Thymus (tissue), 11 donors: ENCODE measurements around the gene YJEFN3. TPM values are rescaled to one million over a fixed set of nuclear protein-coding genes. Genes with fewer than 3 reads are reported as not detected.

Experiments used
- DNase-seq, 9 donors: peaks; one replicate each; pipeline ENCODE4 v3.0.0-alpha.2; 2013; ENCODE audit warnings: low spot score in 9 of 9, low read depth in 6 of 9, missing footprints in 1 of 9
- H3K27ac ChIP-seq, 2 donors: one replicate each; pipeline ENCODE4 v1.5.1; 2013; ENCODE audit warnings: control low read depth in 1 of 2, low read depth in 1 of 2, low read length in 1 of 2, mild to moderate bottlenecking in 1 of 2, moderate library complexity in 1 of 2
- H3K27me3 ChIP-seq, 2 donors: one replicate each; pipeline ENCODE4 v1.5.1; 2013; ENCODE audit warnings: low read length in 1 of 2; ENCODE audit not compliant: control insufficient read depth in 2 of 2, insufficient read depth in 1 of 2
- H3K36me3 ChIP-seq, 2 donors: one replicate each; pipeline ENCODE4 v1.5.1; 2013; ENCODE audit warnings: low read length in 1 of 2, mild to moderate bottlenecking in 1 of 2, moderate library complexity in 1 of 2; ENCODE audit not compliant: control insufficient read depth in 2 of 2, insufficient read depth in 2 of 2
- H3K4me1 ChIP-seq, 2 donors: one replicate each; pipeline ENCODE4 v1.5.1; 2013; ENCODE audit warnings: low read length in 2 of 2; ENCODE audit not compliant: control insufficient read depth in 2 of 2, insufficient read depth in 2 of 2
- H3K4me3 ChIP-seq, 2 donors: one replicate each; pipeline ENCODE4 v1.5.1; 2013; ENCODE audit warnings: low read length in 2 of 2, control low read depth in 1 of 2, mild to moderate bottlenecking in 1 of 2
- H3K9me3 ChIP-seq, 2 donors: one replicate each; pipeline ENCODE4 v1.5.1; 2013; ENCODE audit warnings: low read length in 1 of 2, mild to moderate bottlenecking in 1 of 2; ENCODE audit not compliant: control insufficient read depth in 2 of 2, insufficient read depth in 1 of 2
- WGBS: extraction: QIAGEN DNeasy Blood & Tissue Kit; methylation state at CpG from one replicate; pipeline ENCODE4 v1.1.7; 2013; 5-methylcytosine and 5-hydroxymethylcytosine counted together
- polyA plus RNA-seq: library from polyadenylated mRNA; stranded (reverse); fragments of 200-250 nt; gene quantifications from one replicate; pipeline ENCODE4 v1.2.3, GENCODE V29; 2013
- total RNA-seq: library from RNA; stranded (reverse); fragments of 120-200 nt; gene quantifications from one replicate; pipeline ENCODE4 v1.2.4, GENCODE V29; 2013
- donor health status: healthy.

The YJEFN3 gene
- total and polyA plus RNA-seq, 2 donors = 1.0 to 37.1 TPM

- peaks cover 0 to 9% of the 10 kb centered on the region in 2 donors for H3K9me3 ChIP-seq
- no peak overlapping the region for H3K27ac ChIP-seq
- 94% methylated on average over 27 of the region's 27 CpGs for WGBS
- no peak overlapping the region for H3K4me3 ChIP-seq
- peaks cover 22 to 37% of the 10 kb centered on the region in 2 donors for H3K27me3 ChIP-seq
- no peak for DNase-seq
- peaks cover 0 to 2% of the 10 kb centered on the region in 2 donors for H3K36me3 ChIP-seq
- H3K4me1 ChIP-seq = peaks cover 9 to 33% of the 10 kb centered on the region in 2 donors
Measured at GRCh38 chr19:19534556-19535265, 6.0 kb downstream of the YJEFN3 start.

DNA sequence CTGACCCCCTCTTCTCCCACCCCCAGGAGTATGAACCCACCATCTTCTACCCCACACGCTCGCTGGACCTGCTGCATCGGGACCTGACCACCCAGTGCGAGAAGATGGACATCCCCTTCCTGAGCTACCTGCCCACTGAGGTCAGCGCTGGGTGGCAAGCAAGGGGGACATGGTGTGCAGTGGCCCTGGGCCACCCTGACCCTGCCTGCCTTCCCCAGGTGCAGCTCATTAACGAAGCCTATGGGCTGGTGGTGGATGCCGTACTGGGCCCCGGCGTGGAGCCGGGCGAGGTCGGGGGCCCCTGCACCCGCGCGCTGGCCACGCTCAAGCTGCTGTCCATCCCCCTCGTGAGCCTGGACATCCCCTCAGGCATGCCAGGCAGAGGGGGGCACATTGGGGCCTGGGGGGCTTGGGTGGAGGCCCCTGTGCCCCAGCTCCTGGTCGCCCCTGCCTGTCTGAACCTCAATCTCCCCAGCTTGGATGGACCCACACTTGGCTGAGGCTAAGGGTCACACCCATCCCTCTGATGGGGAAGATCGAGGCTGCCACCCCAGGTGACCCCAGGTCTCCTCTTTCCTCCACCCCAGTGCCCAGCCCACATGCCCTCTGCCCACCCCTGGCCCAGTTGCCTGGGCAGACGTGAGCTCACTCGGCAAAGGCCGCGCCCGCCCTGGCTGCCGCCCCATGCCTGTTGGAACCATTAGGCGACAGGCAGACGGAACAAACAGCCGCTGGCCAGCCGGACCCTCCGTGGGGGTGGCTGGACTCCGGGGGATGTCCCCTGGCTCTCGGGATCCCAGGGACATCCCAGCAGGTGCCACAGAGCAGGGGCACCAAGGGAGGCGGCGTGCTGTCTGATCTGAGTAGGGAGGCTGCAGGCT is 6.8 kb downstream of the YJEFN3 start:
- no peak for DNase-seq
- no peaks in the 10 kb centered on the region for H3K36me3 ChIP-seq
- H3K4me1 ChIP-seq = peaks cover 9 to 34% of the 10 kb centered on the region in 2 donors
- no peak overlapping the region for H3K4me3 ChIP-seq
- H3K9me3 ChIP-seq = peaks cover 0 to 11% of the 10 kb centered on the region in 2 donors
- WGBS = 97% methylated on average over 34 of the region's 34 CpGs
- H3K27ac ChIP-seq = no peak overlapping the region
- H3K27me3 ChIP-seq = peaks cover 30 to 45% of the 10 kb centered on the region in 2 donors

DNA sequence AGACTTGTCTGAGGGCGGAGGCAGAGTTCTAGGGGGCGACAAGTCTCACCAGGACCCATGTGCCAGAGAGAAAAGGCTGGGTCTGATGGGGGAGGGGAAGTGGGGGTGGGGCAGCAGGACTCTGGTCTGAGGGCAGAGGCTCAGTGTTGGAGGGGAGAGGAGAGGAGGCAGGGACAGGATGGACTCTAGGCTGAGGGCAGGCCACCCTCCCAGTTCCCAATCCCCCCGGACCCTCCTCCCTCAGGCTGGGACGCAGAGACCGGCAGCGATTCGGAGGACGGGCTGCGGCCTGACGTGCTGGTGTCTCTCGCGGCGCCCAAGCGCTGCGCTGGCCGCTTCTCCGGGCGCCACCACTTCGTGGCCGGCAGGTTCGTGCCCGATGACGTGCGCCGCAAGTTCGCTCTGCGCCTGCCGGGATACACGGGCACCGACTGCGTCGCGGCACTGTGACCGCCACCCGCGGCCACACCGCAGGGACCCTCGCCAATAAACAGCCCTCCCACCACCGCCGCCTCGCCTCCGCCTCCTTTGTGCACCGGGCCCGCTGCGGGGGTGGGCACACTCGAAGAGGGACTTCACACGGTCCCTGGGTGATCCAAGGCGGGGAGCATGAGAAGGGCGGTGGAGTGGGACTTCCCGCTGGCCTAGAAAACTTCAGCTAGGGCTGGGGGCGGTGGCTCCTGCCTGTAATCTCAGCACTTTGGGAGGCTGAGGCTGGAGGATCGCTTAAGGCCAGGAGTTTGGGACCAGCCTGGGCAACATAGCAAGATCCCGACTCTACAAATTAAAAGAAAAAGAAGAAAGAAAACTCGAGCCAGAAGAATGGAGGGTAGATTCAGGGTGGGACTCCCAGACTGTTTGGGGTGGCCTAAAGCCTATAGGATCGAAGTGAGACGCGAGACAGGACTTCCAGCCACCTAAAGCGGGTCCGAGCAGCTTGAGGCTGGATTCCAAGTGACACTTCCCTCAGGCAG is 8.7 kb downstream of the YJEFN3 start:
- Histone ChIP-seq H3K36me3 (no peaks in the 10 kb centered on the region), H3K27me3 (peaks cover 40 to 63% of the 10 kb centered on the region in 2 donors), H3K9me3 (peaks cover 0 to 19% of the 10 kb centered on the region in 2 donors), H3K4me3 (no peak overlapping the region), H3K27ac (no peak overlapping the region), H3K4me1 (peaks cover 19 to 41% of the 10 kb centered on the region in 2 donors)
- DNase-seq = no peak
- 55% methylated on average over 59 of the region's 59 CpGs for WGBS

- H3K27me3 ChIP-seq = peaks cover 40 to 64% of the 10 kb centered on the region in 2 donors
- peak within 1 kb of the TSS in 1 of 2 donors; percentile 31 for H3K4me3 ChIP-seq
- no peak within 1 kb of the TSS for H3K27ac ChIP-seq
- no peaks in the 10 kb centered on the region for H3K36me3 ChIP-seq
- DNase-seq = peak in 2 of 9 donors; percentile 46 to 47
- peaks cover 16 to 32% of the 10 kb centered on the region in 2 donors for H3K4me1 ChIP-seq
- 8% methylated on average over 56 of the region's 56 CpGs for WGBS
- peaks cover 0 to 19% of the 10 kb centered on the region in 2 donors for H3K9me3 ChIP-seq
Measured at GRCh38 chr19:19538061-19538784, 9.5 kb downstream of the YJEFN3 start, which contains the start of gene CILP2. TSS of gene CILP2 (plus strand) at chr19:19538265. CDS start at chr19:19538350, 85 bp downstream.

GRCh38 chr19:19538785-19539166 is 10.1 kb downstream of the YJEFN3 start:
- no peak overlapping the region for H3K4me3 ChIP-seq
- no peak for DNase-seq
- H3K27me3 ChIP-seq = peaks cover 40 to 64% of the 10 kb centered on the region in 2 donors

DNA sequence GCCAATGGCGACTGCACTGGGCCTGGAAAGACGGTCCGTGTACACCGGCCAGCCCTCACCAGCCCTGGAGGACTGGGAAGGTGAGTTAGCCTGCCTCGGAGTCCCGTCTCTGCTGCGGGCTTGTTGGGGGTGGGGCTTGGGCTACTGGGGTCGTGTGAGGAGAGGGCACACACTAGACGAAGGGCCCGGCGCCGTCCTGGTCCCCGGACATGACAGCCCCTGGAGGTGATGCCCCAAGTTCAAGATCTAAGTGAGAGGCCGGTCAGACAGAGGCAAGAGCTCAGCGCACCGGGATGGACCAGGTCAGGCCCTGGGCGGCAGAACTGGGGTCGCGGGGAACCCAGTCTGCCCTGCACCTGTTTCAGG is 11.0 kb downstream of the YJEFN3 start:
- peaks cover 1 to 29% of the 10 kb centered on the region in 2 donors for H3K9me3 ChIP-seq
- no peak overlapping the region for H3K27ac ChIP-seq
- 41% methylated on average over 19 of the region's 19 CpGs for WGBS
- peaks cover 40 to 64% of the 10 kb centered on the region in 2 donors for H3K27me3 ChIP-seq
- peaks cover 16 to 27% of the 10 kb centered on the region in 2 donors for H3K4me1 ChIP-seq
- no peak overlapping the region for H3K4me3 ChIP-seq
- DNase-seq = no peak
- H3K36me3 ChIP-seq = no peaks in the 10 kb centered on the region

More at GRCh38 chr19:19538785-19539166, 10.1 kb downstream of the YJEFN3 start:
- 43% methylated on average over 7 of the region's 7 CpGs for WGBS
- no peaks in the 10 kb centered on the region for H3K36me3 ChIP-seq
- H3K27ac ChIP-seq = no peak overlapping the region
- H3K9me3 ChIP-seq = peaks cover 1 to 20% of the 10 kb centered on the region in 2 donors
- peaks cover 16 to 27% of the 10 kb centered on the region in 2 donors for H3K4me1 ChIP-seq

DNA sequence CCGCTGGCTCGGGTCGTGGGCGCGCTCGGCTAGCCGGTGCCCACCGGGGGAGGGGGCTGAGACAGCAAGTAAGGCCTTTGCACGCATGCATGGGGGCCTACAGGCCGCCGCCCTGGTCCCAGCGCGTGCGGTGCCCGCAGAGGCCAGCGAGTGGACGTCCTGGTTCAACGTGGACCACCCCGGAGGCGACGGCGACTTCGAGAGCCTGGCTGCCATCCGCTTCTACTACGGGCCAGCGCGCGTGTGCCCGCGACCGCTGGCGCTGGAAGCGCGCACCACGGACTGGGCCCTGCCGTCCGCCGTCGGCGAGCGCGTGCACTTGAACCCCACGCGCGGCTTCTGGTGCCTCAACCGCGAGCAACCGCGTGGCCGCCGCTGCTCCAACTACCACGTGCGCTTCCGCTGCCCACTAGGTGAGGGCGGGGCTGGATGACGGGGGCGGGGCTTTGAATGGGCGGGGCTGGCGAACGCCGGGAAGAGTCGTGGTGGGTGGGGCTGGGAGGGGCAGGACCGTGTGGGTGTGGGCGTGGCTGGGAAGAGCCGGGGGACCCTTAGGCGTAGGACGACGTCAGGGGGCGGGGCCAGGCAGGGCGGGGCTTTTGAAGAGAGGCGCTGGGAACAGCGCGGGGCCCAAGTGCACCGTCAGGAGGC is 11.5 kb downstream of the YJEFN3 start:
- peak in 8 of 9 donors; percentile 38 to 77 (median 62) for DNase-seq
- Histone ChIP-seq H3K36me3 (no peaks in the 10 kb centered on the region), H3K4me1 (peaks cover 16 to 27% of the 10 kb centered on the region in 2 donors), H3K27ac (no peak overlapping the region), H3K9me3 (peaks cover 3 to 34% of the 10 kb centered on the region in 2 donors), H3K27me3 (peaks cover 40 to 64% of the 10 kb centered on the region in 2 donors), H3K4me3 (peak overlapping the region in 1 of 2 donors; percentile 10)
- WGBS = 13% methylated on average over 74 of the region's 74 CpGs
